Thoracic aorta (tissue), 2 donors: ENCODE measurements around the gene IRF5. TPM values are rescaled to one million over a fixed set of nuclear protein-coding genes. Genes with fewer than 3 reads are reported as not detected.

ENCODE experiments used
- ATAC-seq: fragments of 150-250 bp; one replicate; pipeline ENCODE4 v1.8.0; 2017; ENCODE audit warnings: low read depth; ENCODE audit not compliant: insufficient number of reproducible peaks, low FRiP score
- DNase-seq: peaks from one replicate; pipeline ENCODE4 v3.0.0-alpha.2; 2020; ENCODE audit warnings: low spot score
- H3K27ac ChIP-seq, 2 donors: fragments of 200-600 bp; sonication (generic); 1 replicate in 1 of 2; 2 replicates in 1 of 2; pipeline ENCODE4 v1.5.1; 2016; ENCODE audit warnings: mild to moderate bottlenecking in 2 of 2, moderate library complexity in 2 of 2
- H3K27me3 ChIP-seq: fragments of 200-600 bp; sonication (generic); replicated peaks from 2 replicates; pipeline ENCODE4 v1.6.0; 2016; ENCODE audit warnings: mild to moderate bottlenecking; ENCODE audit not compliant: insufficient read depth
- H3K36me3 ChIP-seq: fragments of 200-600 bp; sonication (generic); one replicate; pipeline ENCODE4 v1.5.1; 2016
- H3K4me1 ChIP-seq, 2 donors: fragments of 200-600 bp; sonication (generic); 1 replicate in 1 of 2; 2 replicates in 1 of 2; pipeline versions ENCODE4 v1.5.1 to v1.6.0; 2016; ENCODE audit warnings: low read depth in 2 of 2, mild to moderate bottlenecking in 1 of 2; ENCODE audit not compliant: control insufficient read depth in 1 of 2
- H3K4me3 ChIP-seq: fragments of 200-600 bp; sonication (generic); 2 replicates; pipeline ENCODE4 v1.5.1; 2016; ENCODE audit warnings: mild to moderate bottlenecking
- H3K9me3 ChIP-seq: fragments of 200-600 bp; sonication (generic); 2 replicates; pipeline ENCODE4 v1.5.1; 2016
- total RNA-seq, 2 donors: library from RNA; depleted of rRNA; stranded (reverse); fragments of >200 nt; gene quantifications; one replicate each; pipeline versions ENCODE4 v1.1.0 to v1.2.3, GENCODE V29; 2016
- TF ChIP-seq, protein P1 (sequence below): fragments of 200-600 bp; sonication (generic); IDR thresholded peaks from one replicate; pipeline ENCODE4 v1.5.1; 2019; ENCODE audit warnings: antibody characterized with exemption

The IRF5 gene
- total RNA-seq, 2 donors from 2014 or later, result 11.9 to 25.0 TPM

DNA sequence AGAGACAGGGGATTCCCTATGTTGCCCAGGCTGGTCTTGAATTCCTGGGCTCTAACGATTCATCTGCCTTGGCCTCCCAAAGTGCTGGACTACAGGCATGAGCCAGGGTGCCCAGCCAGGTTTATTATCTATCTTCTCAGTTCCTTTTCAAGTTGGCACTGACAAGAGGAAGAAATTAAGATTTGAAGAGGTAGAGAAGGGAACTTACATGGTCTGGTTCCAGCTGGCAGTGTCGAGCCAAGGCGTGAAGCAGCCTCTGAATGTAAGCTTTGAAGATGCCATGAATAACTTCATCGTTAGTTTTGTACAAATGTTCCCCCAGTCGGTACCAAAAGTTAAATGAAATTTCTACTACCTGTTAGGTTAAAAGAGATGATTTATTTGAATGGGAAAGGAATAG, 59.5 kb downstream of the IRF5 start:
- H3K27me3 ChIP-seq, result no peaks in the 10 kb centered on the region
- TF ChIP-seq, protein P1, sequence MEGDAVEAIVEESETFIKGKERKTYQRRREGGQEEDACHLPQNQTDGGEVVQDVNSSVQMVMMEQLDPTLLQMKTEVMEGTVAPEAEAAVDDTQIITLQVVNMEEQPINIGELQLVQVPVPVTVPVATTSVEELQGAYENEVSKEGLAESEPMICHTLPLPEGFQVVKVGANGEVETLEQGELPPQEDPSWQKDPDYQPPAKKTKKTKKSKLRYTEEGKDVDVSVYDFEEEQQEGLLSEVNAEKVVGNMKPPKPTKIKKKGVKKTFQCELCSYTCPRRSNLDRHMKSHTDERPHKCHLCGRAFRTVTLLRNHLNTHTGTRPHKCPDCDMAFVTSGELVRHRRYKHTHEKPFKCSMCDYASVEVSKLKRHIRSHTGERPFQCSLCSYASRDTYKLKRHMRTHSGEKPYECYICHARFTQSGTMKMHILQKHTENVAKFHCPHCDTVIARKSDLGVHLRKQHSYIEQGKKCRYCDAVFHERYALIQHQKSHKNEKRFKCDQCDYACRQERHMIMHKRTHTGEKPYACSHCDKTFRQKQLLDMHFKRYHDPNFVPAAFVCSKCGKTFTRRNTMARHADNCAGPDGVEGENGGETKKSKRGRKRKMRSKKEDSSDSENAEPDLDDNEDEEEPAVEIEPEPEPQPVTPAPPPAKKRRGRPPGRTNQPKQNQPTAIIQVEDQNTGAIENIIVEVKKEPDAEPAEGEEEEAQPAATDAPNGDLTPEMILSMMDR, result no peak
- DNase-seq, result no peak
- no peak overlapping the region for H3K27ac ChIP-seq
- no peak overlapping the region for H3K4me3 ChIP-seq
- no peaks in the 10 kb centered on the region for H3K9me3 ChIP-seq
- no peak for ATAC-seq
- H3K36me3 ChIP-seq, result peaks cover 38% of the 10 kb centered on the region
- no peaks in the 10 kb centered on the region for H3K4me1 ChIP-seq

Other genes with a start within 250 kb of the IRF5 start
- 100 to 1,000 TPM; 204 to 255 TPM for gene CALU, start 198.6 kb upstream of the IRF5 start, total RNA-seq
- not detected for gene OPN1SW, start 162.1 kb upstream of the IRF5 start, total RNA-seq
- 10 to 100 TPM; 29.3 to 34.7 TPM for gene CCDC136, start 146.0 kb upstream of the IRF5 start, total RNA-seq
- gene FLNC, start 107.5 kb upstream of the IRF5 start, total RNA-seq, result 100 to 1,000 TPM; 157 to 273 TPM
- 10 to 100 TPM; 73.6 to 96.0 TPM for gene ATP6V1F, start 75.1 kb upstream of the IRF5 start, total RNA-seq
- 1 to 10 TPM in 1 of 2 donors, under 1 TPM in 1; 0.81 to 2.0 TPM for gene KCP, start 27.2 kb upstream of the IRF5 start, total RNA-seq
- 10 to 100 TPM; 28.6 to 29.5 TPM for gene TNPO3, start 117.2 kb downstream of the IRF5 start, total RNA-seq
- gene TSPAN33, start 206.8 kb downstream of the IRF5 start, total RNA-seq, result 10 to 100 TPM in 1 of 2 donors, 1 to 10 TPM in 1; 6.3 to 14.1 TPM